SIG-M5 (cell line): Measurements from ENCODE around the gene CDV3.
"Not testable (repeated sequence)": the region's sequence is repeated elsewhere in the genome, so short reads cannot be mapped to it uniquely, and the experiment has no call there.

Experiments used
- DNase-seq: peaks from one replicate; lab custom pipeline; 2025; lab: John Stamatoyannopoulos, UW

CDV3 gene, protein sequence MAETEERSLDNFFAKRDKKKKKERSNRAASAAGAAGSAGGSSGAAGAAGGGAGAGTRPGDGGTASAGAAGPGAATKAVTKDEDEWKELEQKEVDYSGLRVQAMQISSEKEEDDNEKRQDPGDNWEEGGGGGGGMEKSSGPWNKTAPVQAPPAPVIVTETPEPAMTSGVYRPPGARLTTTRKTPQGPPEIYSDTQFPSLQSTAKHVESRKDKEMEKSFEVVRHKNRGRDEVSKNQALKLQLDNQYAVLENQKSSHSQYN

DNA sequence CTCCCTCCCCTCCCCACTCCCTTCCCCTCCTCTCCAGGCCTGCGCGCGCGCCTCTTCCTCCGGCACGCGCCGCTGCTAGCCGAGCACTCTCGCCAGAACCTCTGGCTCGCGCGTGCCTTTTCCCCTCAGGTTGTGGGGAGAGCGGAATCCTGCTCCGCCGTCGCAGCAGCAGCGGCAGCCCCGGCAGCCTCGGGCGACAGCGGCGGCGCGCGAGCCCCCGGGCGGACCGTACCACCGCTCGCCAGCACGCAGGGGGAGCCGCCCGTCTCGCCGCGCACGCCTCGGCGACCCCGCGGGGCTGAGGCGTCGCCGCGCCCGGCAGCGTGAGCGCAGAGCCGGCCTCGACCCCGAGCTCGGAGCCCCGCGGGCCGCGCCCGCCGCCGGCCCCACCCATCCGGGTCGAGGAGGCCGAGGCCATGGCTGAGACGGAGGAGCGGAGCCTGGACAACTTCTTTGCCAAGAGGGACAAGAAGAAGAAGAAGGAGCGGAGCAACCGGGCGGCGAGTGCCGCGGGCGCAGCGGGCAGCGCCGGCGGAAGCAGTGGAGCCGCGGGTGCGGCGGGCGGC is at the start of gene CDV3:
TSS of gene CDV3 (plus strand) at position 58 of the 566 bp plus-strand sequence. CDS start at position 417, 359 bp downstream.
- DNase-seq = no peak

DNA sequence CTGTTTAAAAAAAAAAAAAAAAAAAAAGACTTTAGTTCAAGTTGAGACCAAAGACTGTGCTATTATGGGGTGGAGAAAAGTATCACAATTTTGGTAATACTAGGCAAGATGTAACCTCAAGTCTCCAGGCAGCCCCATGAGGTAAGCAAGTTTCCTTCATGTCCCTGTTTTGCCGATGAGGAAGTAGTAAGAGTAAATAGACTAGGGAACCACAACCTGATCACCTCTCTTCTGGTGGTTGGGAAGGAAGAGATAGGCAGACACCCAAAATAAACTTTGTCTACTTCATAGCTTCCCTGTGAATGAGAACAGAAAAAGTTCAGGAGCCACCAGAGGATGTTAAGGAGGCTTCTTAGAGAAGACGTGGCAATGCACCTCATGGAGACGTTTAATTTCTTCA is 49.7 kb upstream of the CDV3 start:
- not testable (repeated sequence) for DNase-seq

DNA sequence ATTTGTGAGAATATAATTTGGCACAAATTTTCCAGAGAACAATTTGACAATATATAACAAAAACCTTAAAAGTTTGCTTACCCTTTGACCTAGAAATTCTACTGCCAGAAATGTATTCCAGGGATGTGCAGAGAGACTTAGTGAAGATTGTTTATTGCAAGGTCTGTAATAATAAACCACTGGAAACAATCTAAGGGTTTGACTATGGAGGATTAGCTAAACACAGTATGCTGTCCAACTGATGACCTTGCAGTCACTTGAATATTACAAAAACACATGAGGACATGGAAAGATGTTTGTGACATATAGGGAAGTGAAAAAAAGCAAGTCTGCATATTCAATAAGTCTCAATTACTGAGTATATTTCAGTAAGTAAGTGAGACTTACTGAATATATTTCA is 48.1 kb upstream of the CDV3 start:
- no peak for DNase-seq

DNA sequence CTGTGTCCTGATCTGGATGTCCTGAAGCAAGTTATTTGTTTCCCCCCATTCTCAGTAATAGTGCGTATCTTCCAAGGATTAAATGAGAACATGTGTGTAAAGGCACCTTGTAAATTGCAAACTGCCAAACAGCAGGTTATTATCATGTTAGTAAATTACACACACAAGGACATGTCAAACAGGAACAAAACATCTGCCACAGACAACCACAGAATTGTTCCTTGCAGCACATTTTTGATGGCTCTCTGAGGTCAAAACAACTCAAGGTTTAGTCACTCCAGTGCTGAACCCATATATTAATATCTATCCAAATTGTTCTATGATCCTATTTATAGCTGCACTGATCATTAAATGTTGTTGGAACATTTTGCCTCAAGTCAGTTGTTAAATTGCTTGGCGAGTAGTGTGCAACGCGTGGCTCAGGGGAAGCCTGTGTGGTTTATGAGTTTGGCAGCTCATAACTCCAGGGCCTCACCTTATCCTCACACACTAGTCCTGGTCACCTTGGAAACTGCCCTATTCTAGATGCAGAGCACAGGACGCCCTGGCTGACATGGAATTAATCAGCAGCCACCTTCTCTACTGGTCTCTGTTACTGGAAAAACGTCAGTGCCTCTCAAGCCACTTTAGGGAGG is 46.3 kb upstream of the CDV3 start:
- no peak for DNase-seq

DNA sequence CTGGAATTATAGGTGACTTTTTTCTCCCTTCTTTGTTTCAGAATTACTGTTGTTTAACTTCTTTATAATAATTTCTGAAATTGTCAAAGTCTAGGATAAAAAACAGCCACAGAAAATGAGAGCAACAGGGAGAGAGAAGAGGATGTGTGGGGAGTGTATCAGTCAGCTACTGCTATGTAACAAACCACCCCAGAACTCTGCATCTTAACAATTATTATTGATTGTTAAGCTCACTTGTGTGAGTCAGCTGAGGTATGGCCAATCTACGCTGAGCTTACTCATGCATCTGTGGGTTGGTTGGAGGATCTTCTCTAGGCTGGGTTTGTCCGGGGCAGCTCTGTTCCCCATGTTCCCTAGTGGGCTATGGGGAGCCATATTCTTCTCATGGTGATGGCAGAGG is 43.7 kb upstream of the CDV3 start:
- no peak for DNase-seq

DNA sequence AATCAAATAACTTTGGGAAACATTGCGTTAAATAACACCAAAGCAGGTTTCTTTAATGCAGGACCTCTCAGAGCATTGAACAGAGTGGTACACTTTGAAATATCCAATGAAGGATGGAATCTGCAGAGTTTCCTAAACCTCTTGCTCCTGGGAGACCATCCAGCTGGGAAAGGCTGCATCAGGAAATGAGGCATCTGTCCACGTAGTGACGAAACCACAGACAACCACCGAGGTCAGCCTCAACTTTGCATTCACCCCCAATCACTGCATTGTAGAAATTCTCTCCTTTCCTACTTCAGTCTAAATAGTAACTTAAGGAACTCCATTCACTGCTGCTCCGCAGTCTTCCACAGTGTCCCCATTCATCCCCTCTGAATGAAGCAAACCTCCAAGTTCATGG is 41.5 kb upstream of the CDV3 start:
- no peak for DNase-seq

DNA sequence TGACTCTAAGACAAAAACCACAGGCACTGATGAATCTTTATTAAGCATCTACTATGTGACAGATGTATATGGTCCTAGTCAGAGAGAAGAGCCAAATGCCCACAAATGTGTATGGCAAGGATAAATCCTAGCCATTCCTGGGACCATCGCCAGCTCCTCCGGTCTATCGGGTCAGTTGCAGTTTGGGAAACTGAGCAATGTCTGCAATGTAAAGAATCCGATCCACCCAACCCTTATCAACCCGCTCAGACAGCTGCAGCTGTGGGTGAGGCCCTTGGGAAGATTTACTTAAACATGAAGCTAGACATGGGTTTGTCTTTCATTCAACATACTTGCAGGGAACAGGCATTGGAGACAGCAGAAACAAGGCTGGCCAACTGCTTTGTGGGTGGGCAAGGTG is 40.5 kb upstream of the CDV3 start:
- no peak for DNase-seq

DNA sequence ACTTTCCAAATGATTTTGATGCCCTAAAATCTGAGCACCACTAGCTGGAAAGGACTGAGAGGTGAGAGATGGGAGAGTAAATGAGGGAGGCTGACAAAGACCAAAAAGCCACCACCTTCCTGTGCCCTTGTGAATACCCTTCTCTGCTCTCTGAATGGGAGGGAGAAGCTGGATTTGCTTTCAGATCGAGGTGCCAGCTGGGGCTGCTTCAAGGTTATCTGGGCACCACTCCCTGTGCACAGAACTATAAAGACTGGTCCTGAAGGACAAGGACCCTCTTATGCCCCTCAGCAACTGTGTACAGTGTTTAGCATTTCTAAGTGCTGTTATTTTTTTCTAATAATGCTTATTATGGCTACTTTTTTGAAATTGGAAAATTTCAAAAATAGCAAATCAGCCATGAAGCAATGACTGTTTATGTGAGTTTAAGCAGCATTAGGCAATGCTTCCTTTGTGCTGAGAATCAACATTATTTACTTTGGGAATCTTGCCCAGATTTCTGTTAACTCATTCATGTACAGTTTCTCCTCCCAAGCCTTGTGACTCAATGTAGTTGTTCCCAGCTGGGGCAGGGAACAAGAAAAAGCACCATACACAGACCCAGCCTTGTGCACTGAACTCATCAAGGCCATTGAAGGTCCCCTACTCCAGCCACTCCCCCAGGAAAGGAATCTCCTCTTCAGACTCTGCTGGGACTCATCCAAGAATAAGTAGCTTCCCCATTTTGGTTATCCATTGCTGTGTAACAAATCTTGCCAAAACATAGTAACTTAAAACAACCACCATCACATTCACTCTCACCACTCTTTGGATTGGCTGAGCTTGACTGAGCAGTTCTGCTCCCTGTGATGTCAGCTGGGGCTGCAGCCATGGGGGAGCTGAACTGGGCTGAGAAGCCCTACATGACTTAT is 37.3 kb upstream of the CDV3 start:
- DNase-seq = no peak

DNA sequence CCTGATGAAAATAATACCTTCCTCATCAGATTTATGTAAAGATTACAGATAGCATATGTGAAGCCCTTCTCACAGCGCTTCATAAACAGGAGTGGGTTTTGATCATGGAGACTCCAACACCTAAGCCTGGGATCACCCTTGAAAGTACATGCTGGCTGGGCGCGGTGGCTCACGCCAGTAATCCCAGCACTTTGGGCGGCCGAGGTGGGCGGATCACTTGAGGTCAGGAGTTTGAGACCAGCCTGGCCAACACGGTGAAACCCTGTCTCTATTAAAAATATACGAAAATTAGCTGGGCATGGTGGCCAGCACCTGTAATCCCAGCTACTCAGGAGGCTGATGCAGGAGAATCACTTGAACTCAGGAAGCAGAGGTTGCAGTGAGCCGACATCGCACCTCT is 36.4 kb upstream of the CDV3 start:
- not testable (repeated sequence) for DNase-seq

DNA sequence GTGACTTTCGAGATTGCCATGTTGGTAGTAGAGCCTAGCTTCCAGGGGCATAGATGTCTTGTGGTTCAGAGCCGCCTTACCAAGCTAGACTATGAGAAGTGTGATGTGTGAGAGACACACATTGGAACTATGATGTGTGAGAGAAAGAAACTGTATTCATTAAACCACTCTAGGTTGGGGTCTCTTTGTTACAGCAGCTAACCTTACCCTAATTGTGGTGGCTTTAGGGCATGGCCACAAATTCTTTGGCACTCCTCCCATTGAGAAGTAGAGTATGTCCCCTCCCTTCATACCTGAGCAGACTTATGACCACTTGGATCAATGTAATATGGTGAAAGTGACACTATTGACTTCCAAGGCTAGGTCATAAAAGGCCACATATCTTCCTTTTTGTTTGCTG is 35.3 kb upstream of the CDV3 start:
- no peak for DNase-seq

DNA sequence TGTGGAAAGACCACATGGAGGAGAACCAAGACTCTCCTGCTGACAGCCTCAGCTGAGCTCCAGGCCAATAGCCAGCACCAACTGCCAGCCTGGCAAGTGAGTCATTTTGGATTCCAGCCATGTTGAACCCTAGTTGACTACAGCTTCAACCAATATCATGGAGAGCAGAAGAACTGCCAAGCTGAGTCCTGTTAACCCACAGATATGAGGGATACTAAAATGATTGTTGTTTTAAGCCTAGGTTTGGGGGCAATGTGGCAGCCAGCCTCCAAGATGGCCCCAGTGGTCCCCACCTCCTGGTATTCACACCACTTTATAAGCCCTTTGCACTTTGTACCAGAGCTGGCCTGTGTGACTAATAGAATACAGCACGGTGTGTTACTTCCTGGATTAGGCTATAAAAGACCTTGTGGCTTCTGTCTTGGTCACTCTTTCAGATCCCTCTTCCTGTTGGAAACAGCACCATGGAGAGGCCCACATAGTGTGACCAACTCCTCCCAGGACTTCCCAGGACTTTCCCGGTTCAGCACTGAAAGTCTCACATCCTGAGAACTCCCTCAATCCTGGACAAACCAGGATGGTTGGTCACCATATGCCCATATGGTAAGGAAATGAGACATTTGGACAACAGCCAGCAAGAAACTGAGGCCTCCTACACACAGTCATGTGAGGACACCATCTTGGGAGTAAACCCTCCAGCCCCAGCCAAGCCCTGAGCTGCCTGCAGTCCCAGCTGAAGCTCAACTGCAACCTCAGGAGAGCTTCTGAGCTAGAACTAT is 32.4 kb upstream of the CDV3 start:
- no peak for DNase-seq

DNA sequence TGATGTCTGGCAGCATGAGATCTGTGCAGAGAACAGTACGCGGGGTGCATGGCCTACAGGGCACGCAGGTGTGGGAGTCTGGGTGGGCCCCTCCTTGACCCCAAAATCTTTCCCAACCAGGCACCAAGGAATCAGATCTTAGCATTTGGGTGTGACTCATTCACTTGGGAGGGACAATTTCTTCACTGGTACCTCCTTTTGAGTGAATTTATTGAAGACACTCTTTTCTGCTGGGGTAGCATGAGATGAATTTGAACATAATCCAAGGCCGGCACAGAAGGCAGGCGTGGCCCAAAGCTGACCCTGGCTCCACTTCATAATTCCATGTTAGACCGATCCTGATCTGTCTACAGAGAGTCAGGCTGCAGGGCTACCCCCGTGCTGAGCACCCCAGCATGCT is 30.6 kb upstream of the CDV3 start:
- DNase-seq = no peak

DNA sequence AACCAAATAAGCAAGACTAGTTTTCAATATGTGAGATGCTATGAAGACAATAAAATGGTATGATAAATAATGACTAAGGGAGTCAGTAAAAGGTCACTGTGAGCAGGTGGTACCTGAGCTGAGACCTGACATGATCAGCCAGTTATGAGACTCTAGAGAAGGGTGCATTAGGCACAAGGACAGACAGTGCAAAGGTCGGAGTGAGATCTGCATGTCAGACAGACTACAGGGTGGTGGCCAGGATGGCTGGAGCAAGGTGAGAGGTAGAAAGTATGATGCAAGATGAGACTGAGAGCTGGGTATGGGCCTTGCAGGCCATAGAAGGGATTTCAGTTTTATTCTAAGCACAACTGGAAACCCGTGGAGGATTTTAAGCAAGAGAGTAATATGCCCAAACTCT is 28.5 kb upstream of the CDV3 start:
- not testable (repeated sequence) for DNase-seq

DNA sequence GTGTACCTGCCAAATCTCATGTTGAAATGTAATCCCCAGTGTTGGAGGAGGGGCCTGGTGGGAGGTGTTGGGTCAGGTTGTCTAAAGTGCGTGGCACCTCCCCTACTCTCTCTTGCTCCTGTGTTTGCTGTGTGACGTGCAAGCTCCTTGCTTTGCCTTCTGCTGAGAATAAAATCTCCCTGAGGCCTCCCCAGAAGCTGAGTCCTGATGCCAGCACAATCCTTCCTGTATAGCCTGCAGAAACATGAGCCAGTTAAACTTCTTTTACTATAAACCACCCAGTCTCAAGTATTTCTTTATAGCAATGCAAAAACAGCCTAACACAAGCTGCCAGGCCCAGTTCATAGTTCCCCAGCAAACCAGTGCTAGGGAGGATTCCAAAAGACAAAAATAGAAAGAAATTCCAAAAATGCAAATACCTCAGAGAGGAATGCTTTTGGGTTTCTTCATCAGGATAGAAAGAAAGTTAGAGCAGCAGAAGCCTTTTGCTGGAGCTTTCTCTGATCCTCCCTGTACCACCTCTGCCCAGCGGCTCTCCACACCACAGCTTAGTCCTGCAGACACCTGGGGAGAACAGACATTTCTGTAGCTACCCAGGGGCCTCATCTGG is 25.9 kb upstream of the CDV3 start:
- DNase-seq = no peak

DNA sequence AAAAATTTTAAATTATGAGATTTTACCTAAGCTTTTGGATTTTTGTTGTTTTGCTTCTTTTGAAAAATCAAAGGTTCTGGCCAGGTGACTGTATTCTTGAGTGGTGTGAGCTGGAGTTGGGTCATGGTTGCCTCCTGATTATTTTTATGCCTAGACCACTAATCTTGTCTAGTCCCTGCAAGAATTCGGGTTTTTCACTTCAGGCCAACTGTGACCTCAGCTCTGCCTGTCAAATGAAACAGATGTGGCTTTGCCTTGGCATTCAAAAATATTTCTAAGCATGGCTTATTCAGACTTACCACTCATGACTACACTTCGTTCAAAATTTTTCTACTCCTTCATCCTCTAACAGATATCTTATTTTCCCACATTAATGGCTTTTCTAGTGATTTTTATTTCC is 25.4 kb upstream of the CDV3 start:
- DNase-seq = no peak

DNA sequence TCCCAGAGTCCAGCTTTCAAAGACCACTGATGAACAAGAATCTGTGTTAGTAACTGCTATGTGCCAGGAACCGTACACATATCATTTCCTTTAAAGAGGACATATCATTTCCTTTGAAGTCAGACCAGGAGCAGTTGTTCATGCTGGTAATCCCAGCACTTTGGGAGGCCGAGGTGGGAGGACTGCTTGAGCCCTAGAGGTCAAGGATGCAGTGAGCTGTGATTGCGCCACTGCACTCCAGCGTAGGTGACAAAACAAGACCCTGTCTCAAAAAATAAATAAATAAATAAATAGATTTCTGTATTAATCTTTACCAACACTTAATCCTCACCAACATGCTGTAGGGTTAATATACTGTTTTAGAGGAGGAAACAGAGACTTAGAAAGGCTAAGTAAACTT is 23.9 kb upstream of the CDV3 start:
- DNase-seq = no peak

DNA sequence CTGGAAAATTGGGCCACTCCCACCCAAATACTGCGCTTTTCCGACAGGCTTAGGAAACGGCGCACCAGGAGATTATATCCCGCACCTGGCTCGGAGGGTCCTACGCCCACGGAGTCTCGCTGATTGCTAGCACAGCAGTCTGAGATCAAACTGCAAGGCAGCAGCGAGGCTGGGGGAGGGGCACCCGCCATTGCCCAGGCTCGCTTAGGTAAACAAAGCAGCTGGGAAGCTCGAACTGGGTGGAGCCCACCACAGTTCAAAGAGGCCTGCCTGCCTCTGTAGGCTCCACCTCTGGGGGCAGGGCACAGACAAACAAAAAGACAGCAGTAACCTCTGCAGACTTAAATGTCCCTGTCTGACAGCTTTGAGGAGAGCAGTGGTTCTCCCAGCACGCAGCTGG is 21.9 kb upstream of the CDV3 start:
- DNase-seq = not testable (repeated sequence)

DNA sequence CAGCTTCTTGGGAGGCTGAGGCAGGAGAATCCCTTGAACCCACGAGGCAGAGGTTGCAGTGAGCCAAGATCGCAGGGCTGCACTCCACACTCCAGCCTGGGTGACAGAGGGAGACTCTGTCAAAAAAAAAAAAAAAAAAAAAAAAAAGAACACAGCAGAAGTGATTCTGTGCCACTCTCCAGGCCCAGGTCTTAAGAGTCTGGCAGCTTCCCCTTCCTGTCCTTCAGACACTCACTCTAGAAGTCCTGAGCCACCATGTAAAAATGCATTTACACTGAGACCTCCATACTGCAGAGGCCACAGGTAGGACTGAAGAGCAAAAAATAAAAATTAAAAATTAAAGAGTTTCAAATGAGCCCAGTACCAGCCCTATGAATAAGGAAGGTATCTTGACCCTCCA is 11.8 kb upstream of the CDV3 start:
- DNase-seq = no peak

DNA sequence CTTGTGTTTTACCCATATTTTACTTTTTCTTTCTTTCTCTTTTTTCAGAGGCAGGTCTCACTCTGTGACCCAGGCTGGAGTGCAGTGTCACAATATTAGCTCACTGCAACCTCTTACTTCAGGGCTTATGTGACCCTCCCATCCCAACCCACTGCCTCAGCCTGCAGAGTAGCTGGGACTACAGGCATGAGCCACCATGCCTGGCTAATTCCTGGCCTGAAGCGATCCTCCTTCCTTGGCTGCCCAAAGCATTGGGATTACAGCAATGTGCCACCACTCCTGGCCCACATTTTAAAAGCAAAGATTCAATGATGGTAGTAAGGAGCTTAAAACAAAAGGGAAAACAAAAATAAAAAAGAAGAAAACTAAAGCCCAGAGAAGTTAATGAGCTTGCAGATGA is 11.1 kb upstream of the CDV3 start:
- no peak for DNase-seq

DNA sequence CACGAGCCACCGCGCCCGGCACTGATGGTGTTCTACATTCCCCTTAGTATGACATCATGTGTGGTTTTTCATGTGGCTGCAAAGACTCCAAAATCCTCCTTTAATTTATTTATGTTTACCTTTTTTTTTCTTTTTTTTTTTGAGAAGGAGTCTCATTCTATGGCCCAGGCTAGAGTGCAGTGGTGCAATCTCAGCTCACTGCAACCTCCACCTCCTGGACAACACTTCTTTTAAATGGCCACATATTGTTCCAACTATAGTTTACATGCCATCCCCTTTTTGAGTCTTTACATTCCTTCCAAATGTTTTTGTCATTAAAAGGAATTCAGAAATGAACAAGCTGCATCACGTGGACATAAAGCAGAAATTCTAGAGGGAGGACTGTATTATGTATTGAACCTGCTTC is 10.3 kb upstream of the CDV3 start:
- DNase-seq = no peak

DNA sequence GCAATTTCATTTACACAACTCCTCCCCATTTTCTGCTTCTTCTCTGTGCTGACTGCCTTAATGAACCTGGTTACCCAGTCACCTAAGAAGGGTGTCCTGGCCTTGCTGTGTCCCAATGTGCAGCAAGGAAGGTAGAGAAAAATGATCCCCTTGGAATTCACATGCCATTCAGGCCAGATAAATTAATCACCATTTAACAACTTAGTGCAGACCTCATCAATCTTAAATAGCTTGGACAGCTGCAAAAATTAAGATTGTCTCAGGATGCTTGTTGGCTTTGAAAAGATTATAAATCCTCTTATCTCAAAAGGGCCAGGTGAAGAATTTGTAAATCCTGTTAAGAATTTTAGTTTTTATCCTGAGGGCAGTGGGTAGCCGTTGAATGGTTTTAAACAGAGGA is 9.7 kb upstream of the CDV3 start:
- DNase-seq = no peak
